Bone marrow (tissue), 2 donors: ENCODE results near the gene SNRNP48.
A peak's percentile ranks its signal among the peaks of the same experiment; 100 is the strongest.

ENCODE experiments used
- DNase-seq, 2 donors: peaks; one replicate each; lab custom pipeline; 2025; lab: John Stamatoyannopoulos, UW

SNRNP48 gene

GRCh38 chr6:7589949-7590917 lies at the start of gene SNRNP48:
Gene SNRNP48 (plus strand): TSS chr6:7590198. CDS start chr6:7590258, 60 bp downstream.
- peak; percentile 72 to 75 for DNase-seq

GRCh38 chr6:7540595-7540994 lies 49.4 kb upstream of the SNRNP48 start:
- no peak for DNase-seq

- no peak for DNase-seq
These were observed 48.6 kb upstream of the SNRNP48 start, which contains the start of gene DSP for GRCh38 chr6:7541175-7542064. Gene DSP (plus strand): TSS chr6:7541671. CDS start chr6:7541916, 245 bp downstream.

- DNase-seq = no peak
These were observed 47.7 kb upstream of the SNRNP48 start for GRCh38 chr6:7542065-7542873.

- DNase-seq = no peak
These were observed 46.9 kb upstream of the SNRNP48 start for GRCh38 chr6:7542874-7543624.

GRCh38 chr6:7543789-7544424 lies 46.1 kb upstream of the SNRNP48 start:
- DNase-seq = no peak

- no peak for DNase-seq
These were observed 45.4 kb upstream of the SNRNP48 start for GRCh38 chr6:7544597-7544996.

GRCh38 chr6:7545316-7546019 lies 44.5 kb upstream of the SNRNP48 start:
- DNase-seq = no peak

- no peak for DNase-seq
These were observed 44.0 kb upstream of the SNRNP48 start for GRCh38 chr6:7546020-7546369.

GRCh38 chr6:7546383-7546782 lies 43.6 kb upstream of the SNRNP48 start:
- DNase-seq = no peak

- DNase-seq = no peak
These were observed 43.1 kb upstream of the SNRNP48 start for GRCh38 chr6:7546896-7547295.

GRCh38 chr6:7547315-7547714 lies 42.7 kb upstream of the SNRNP48 start:
- DNase-seq = no peak

- DNase-seq = no peak
These were observed 39.6 kb upstream of the SNRNP48 start for GRCh38 chr6:7550433-7550801.

- DNase-seq = no peak
These were observed 35.3 kb upstream of the SNRNP48 start for GRCh38 chr6:7554533-7555275.

- DNase-seq = no peak
These were observed 34.3 kb upstream of the SNRNP48 start for GRCh38 chr6:7555671-7556070.

GRCh38 chr6:7556394-7557106 lies 33.4 kb upstream of the SNRNP48 start:
- no peak for DNase-seq

- no peak for DNase-seq
These were observed 32.3 kb upstream of the SNRNP48 start for GRCh38 chr6:7557652-7558051.

GRCh38 chr6:7558781-7559180 lies 31.2 kb upstream of the SNRNP48 start:
- DNase-seq = no peak

- DNase-seq = no peak
These were observed 30.8 kb upstream of the SNRNP48 start for GRCh38 chr6:7559196-7559595.
